ENCODE data around the gene CCNG2.

DNA sequence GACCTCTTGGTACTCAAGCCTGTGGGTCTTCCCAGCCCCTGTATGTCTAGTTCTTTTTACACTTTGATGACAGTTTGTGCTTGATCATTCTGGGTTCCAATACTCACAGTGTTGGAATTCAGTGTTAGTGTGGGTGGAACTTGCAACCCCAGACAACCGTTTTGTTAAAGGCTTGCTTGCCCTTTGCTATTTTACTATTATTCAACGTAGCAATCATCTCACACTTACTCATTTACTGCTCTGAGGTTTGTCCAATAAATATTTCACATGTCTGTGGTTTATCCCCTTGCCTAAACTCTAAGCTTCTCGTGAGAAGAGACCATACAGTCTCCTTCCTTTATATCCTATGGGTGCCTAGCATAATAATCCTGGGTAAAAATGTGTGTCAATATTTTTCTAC is 15.3 kb downstream of the CCNG2 start:
- TF ChIP-seq POLR2A (IDR thresholded peaks at IDR 0.05), result no peak
- no peak for TF ChIP-seq CTCF (IDR thresholded peaks at IDR 0.05 in 8 of 11, conservative IDR thresholded peaks at IDR 0.05 in 3 of 11)
